IPS-18c (cell line): ENCODE measurements around the gene OR51B4.
"Not testable (repeated sequence)": the region's sequence is repeated elsewhere in the genome, so short reads cannot be mapped to it uniquely, and the experiment has no call there.

Experiments
- H3K4me3 ChIP-seq: 2 replicates; pipeline ENCODE4 v1.7.0; 2013; ENCODE audit warnings: low read depth, mild to moderate bottlenecking, low read length, moderate library complexity; ENCODE audit not compliant: insufficient read depth
- H3K9me3 ChIP-seq: one replicate; pipeline ENCODE4 v1.6.1; 2013; ENCODE audit warnings: mild to moderate bottlenecking, low read length, moderate library complexity; ENCODE audit not compliant: control insufficient read depth, insufficient read depth

The OR51B4 gene

DNA sequence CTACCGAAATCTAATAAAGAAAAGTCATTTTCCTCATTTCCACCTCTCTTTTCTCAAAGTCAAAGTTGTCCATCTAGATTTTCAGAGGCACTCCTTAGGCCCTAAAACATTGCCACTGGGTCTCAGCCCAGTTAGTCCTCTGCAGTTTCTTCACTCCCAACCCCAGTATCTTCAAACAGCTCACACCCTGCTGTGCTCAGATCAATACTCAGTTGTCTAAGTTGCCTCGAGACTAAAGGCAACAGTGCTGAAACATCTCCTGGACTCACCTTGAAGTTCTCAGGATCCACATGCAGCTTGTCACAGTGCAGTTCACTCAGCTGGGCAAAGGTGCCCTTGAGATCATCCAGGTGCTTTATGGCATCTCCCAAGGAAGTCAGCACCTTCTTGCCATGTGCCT lies 47.7 kb downstream of the OR51B4 start:
- H3K9me3 ChIP-seq: not testable (repeated sequence)

DNA sequence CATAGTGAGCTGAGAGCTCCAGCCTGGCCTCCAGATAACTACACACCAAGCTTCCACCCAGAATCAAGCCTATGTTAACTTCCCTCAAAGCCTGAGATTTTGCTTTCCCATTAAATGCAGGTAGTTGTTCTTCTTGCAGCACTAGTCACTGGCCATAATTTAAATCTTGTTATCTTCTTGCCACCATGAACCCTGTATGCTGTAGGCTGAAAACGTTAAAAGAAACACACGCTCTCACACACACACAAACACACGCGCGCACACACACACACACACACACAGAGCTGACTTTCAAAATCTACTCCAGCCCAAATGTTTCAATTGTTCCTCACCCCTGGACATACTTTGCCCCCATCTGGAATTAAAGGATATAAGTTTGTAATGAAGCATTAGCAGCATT lies 48.3 kb downstream of the OR51B4 start:
- not testable (repeated sequence) for H3K4me3 ChIP-seq, H3K9me3 ChIP-seq

More for the DNA sequence above, 47.7 kb downstream of the OR51B4 start:
- H3K4me3 ChIP-seq: not testable (repeated sequence)

DNA sequence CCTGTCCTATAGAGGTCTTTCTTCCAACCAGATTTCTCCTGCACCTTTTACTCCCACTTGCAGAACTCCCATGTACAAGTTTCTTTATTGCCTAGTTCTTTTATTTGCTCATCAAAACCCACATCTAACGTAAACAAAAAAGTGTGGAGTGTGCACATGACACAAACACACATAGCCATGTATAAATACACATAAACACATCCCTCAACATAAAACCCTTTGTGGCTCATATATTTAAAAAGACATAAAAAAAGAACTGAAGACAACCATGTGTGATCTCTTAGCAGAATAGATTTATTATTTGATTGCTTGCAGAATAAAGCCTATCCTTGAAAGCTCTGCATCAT lies 48.9 kb downstream of the OR51B4 start:
- Histone ChIP-seq H3K9me3 (no peaks in the 10 kb centered on the region), H3K4me3 (no peak overlapping the region)

DNA sequence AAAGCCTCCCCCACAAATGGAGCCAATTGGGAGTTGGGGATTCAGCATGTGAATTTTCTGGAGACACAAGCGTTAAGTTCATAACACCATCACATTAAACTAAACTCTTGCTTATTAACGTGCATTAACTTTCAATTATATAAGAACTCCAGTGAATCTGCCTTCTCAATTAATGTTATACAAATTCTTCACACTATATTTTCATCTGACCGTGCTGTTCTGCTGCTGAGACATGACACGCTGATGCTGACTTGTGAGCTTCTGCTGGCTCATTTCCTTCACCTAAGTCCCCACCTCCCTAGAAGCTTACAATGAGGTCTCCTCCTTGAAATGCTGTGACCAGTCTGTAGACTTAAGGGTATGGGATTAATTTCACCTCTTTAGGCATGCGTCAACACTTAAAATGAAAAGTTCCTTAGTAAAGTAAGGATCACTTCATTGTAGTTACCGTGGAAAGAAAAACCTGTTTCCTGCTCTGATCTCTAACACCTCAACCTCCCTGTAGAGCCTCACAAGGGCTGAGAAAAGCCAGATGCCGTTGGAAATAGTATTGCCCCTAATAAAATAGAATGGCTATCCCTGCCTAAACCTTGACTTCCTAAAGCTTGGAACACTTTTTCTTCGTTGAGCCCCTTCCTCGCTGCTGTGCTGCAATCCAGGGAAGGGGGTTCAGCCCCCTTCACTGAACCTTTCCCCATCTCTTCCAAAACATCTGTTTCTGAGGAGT lies 49.4 kb downstream of the OR51B4 start:
- Histone ChIP-seq H3K9me3 (no peaks in the 10 kb centered on the region), H3K4me3 (no peak overlapping the region)

DNA sequence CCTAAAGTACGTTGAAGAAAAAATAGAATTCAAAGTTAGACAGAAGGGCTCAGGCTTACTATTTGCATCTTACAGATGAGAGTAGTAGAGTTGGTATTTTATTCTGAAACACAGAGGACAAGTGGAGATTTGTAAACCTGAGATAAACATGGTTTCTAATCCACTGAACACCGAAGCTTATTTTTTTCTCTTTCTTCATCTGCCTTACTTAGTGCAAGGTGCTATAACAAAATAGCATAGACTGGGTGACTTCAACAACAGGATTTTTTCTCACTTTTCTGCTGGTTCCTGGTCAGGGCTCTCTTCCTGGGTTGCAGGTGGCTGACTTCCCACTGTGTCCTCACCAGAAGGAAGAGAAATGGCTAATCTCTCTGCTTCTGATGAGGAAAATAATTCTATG lies 50.0 kb downstream of the OR51B4 start:
- Histone ChIP-seq H3K4me3 (no peak overlapping the region), H3K9me3 (no peaks in the 10 kb centered on the region)
